Loucy (cell line): ENCODE data around the gene ACBD7.

ENCODE experiments used
- H2AFZ ChIP-seq: fragments of 200-600 bp; sonication (generic); 2 replicates; pipeline ENCODE4 v1.6.0; 2016; ENCODE audit warnings: antibody characterized with exemption, mild to moderate bottlenecking, low read length, moderate library complexity
- H3F3A ChIP-seq: fragments of 200-600 bp; 2 replicates; pipeline ENCODE4 v1.6.0; 2016; ENCODE audit warnings: antibody characterized with exemption, low read depth, mild to moderate bottlenecking
- H3K27me3 ChIP-seq: fragments of 200-600 bp; sonication (generic); 2 replicates; pipeline ENCODE4 v1.6.1; 2014; ENCODE audit warnings: low read length, mild to moderate bottlenecking; ENCODE audit not compliant: insufficient read depth, poor library complexity, severe bottlenecking
- H3K36me3 ChIP-seq: fragments of 200-600 bp; sonication (generic); 2 replicates; pipeline ENCODE4 v1.6.1; 2016; ENCODE audit warnings: low read length; ENCODE audit not compliant: insufficient read depth
- H3K4me1 ChIP-seq: fragments of 200-600 bp; sonication (generic); 2 replicates; pipeline ENCODE4 v1.5.1; 2014; ENCODE audit warnings: low read length, mild to moderate bottlenecking; ENCODE audit not compliant: insufficient read depth, poor library complexity, severe bottlenecking
- H3K4me2 ChIP-seq: fragments of 200-600 bp; sonication (generic); 2 replicates; pipeline ENCODE4 v1.6.0; 2014; ENCODE audit warnings: antibody characterized with exemption, low read length, low read depth, mild to moderate bottlenecking; ENCODE audit not compliant: poor library complexity, severe bottlenecking
- H3K4me3 ChIP-seq: fragments of 200-600 bp; sonication (generic); 2 replicates; pipeline ENCODE4 v1.5.1; 2014; ENCODE audit warnings: low read length, mild to moderate bottlenecking, mixed read lengths; ENCODE audit not compliant: poor library complexity, severe bottlenecking
- H3K79me2 ChIP-seq: fragments of 200-600 bp; sonication (generic); 2 replicates; pipeline ENCODE4 v1.6.1; 2014; ENCODE audit warnings: low read length; ENCODE audit not compliant: insufficient read depth
- H3K9ac ChIP-seq: fragments of 200-600 bp; sonication (generic); 2 replicates; pipeline ENCODE4 v1.6.0; 2014; ENCODE audit warnings: mild to moderate bottlenecking, low read depth, low read length, moderate library complexity; ENCODE audit not compliant: poor library complexity, severe bottlenecking
- H3K9me2 ChIP-seq: fragments of 200-600 bp; sonication (generic); replicated peaks from 2 replicates; pipeline ENCODE4 v1.6.1; 2016; ENCODE audit warnings: low read depth, low read length, mixed read lengths
- H3K9me3 ChIP-seq: fragments of 200-600 bp; sonication (generic); 2 replicates; pipeline ENCODE4 v1.6.1; 2014; ENCODE audit warnings: mild to moderate bottlenecking, antibody characterized with exemption, low read length, low read depth; ENCODE audit not compliant: insufficient read depth
- H4K20me1 ChIP-seq: fragments of 200-600 bp; sonication (generic); 2 replicates; pipeline ENCODE4 v1.6.0; 2014; ENCODE audit warnings: antibody characterized with exemption, low read length, mild to moderate bottlenecking; ENCODE audit not compliant: insufficient read depth, poor library complexity, severe bottlenecking
- CTCF ChIP-seq: fragments of 200-600 bp; sonication (generic); conservative IDR thresholded peaks from 2 replicates; pipeline ENCODE4 v1.5.1; 2014; ENCODE audit warnings: mild to moderate bottlenecking, antibody characterized with exemption, low read length
- EZH2phosphoT487 ChIP-seq: fragments of 200-600 bp; IDR thresholded peaks from 2 replicates; pipeline ENCODE4 v1.6.1; 2018; ENCODE audit warnings: antibody characterized with exemption, mild to moderate bottlenecking, moderate library complexity, borderline replicate concordance

The ACBD7 gene

GRCh38 chr10:15136129-15137035 lies 47.8 kb upstream of the ACBD7 start:
- Histone ChIP-seq H2AFZ (no peak overlapping the region), H3K27me3 (no peaks in the 10 kb centered on the region), H3K4me3 (no peak overlapping the region), H3K9me2 (no peaks in the 10 kb centered on the region), H3K9me3 (no peaks in the 10 kb centered on the region), H3K4me2 (no peak overlapping the region), H3F3A (0 out of 2 replicates have a peak, but pooled peaks cover 6% of the 10 kb centered on the region), H4K20me1 (no peaks in the 10 kb centered on the region), H3K4me1 (peaks cover 13% of the 10 kb centered on the region), H3K36me3 (peaks cover 71% of the 10 kb centered on the region; the same call in 1 of the 2 replicates), H3K79me2 (peaks cover 17% of the 10 kb centered on the region), H3K9ac (no peak overlapping the region)
- TF ChIP-seq CTCF = no peak
- TF ChIP-seq EZH2phosphoT487 = no peak

GRCh38 chr10:15131330-15131729 lies 42.8 kb upstream of the ACBD7 start:
- Histone ChIP-seq H3K9me3 (no peaks in the 10 kb centered on the region), H4K20me1 (no peaks in the 10 kb centered on the region), H3K4me1 (no peaks in the 10 kb centered on the region), H3K9me2 (no peaks in the 10 kb centered on the region), H3F3A (no peaks in the 10 kb centered on the region; the same call in 1 of the 2 replicates), H3K36me3 (peaks cover 80% of the 10 kb centered on the region; the same call in 1 of the 2 replicates), H3K4me3 (no peak overlapping the region), H3K27me3 (no peaks in the 10 kb centered on the region), H3K4me2 (no peak overlapping the region), H3K79me2 (no peaks in the 10 kb centered on the region), H2AFZ (no peak overlapping the region), H3K9ac (no peak overlapping the region)
- TF ChIP-seq CTCF = no peak
- TF ChIP-seq EZH2phosphoT487 = no peak

- Histone ChIP-seq H3K4me1 (no peaks in the 10 kb centered on the region), H3F3A (no peaks in the 10 kb centered on the region; the same call in 1 of the 2 replicates)
Observed at GRCh38 chr10:15124908-15125307, 36.3 kb upstream of the ACBD7 start.

More at GRCh38 chr10:15124908-15125307, 36.3 kb upstream of the ACBD7 start:
- Histone ChIP-seq H3K79me2 (no peaks in the 10 kb centered on the region), H3K9ac (no peak overlapping the region), H4K20me1 (no peaks in the 10 kb centered on the region), H3K9me3 (no peaks in the 10 kb centered on the region), H3K36me3 (peaks cover 57% of the 10 kb centered on the region), H2AFZ (no peak overlapping the region), H3K27me3 (no peaks in the 10 kb centered on the region), H3K4me2 (no peak overlapping the region), H3K4me3 (no peak overlapping the region), H3K9me2 (no peaks in the 10 kb centered on the region)
- no peak for TF ChIP-seq CTCF
- no peak for TF ChIP-seq EZH2phosphoT487
